Epidermal melanocyte (primary cell): ENCODE results near the gene NXT1.
"Not testable (repeated sequence)": the region's sequence is repeated elsewhere in the genome, so short reads cannot be mapped to it uniquely, and the experiment has no call there.

ENCODE experiments used
- DNase-seq: peaks from one replicate; pipeline ENCODE4 v3.0.0; 2011; ENCODE audit warnings: low spot score; ENCODE audit not compliant: insufficient read length

NXT1 gene

DNA sequence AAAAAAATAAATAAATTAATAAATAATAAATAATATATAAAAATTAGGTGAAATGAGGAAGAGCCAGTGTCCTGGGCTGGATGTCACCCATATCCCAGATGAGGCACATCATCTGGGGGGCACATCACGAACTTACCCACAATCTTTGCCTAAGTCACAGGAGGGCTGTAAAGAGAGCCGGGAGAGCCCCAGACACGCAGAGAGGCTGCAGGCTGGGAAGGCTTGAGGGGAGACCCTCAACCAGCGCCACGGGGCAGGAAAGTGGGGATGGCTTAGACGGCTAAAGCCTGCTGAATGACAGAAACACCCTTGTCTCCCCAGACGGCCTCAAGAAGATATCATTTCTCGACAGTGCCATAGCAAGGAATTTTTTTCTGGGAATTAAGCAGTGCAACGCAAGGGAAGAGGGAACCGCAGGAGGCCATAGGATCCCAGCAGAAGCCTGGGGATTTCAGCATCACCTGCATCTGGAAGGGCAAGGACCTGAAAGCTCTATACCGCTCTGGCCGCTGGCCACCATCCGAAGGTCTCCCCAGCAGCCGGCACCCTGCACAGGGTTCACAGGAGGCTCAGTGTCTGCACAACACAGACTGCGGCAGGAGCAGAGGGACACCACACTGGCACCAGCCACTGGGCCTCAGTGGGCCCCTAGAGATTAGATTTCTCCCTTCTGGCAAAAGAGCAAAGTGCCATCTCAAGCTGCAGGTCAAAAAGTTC is 22.8 kb upstream of the NXT1 start:
- DNase-seq, result no peak

GRCh38 chr20:23331450-23332350 is 18.9 kb upstream of the NXT1 start:
- DNase-seq, result no peak

- no peak for DNase-seq
These were observed 18.1 kb upstream of the NXT1 start for GRCh38 chr20:23332467-23332866.

- DNase-seq, result no peak
These were observed 16.5 kb upstream of the NXT1 start for GRCh38 chr20:23334111-23334510.

- DNase-seq, result no peak
These were observed 15.1 kb upstream of the NXT1 start for GRCh38 chr20:23335521-23335920.

DNA sequence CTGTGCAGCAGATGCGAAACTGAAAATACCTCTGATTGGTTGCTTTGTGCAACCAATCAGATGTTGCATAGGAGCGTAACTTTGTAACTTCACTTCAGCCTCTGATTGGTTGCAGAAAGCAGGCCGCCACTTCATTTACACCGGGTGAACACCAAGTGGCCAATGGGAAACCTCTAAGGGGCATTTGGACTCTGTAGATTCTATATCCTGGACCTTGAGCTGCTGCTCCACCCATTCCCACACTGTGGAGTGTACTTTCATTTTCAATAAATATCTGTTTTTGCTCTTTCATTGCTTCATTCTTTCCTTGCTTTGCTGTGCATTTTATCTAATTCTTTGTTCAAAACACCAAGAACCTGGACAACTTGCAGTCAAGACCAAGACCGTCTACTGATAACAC is 14.1 kb upstream of the NXT1 start:
- DNase-seq, result no peak

DNA sequence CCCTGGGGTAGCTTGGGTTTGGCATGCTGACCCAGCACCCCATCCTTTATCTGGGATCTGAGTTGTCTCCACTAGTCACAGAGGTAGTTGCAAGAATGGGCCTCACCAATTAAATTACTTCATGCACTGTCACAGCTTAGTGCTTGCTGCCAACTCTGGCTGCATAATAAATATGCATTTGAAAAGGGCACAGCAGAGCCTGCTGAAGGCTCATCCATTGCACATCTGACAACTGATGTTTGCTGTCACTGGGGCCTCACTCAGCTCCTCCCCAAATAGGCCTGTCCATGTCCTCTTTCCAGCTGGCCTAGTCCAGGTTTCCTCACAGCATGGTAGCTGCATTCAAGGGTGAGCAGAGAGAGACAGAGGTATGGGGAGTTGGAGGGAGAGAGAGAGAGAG is 13.3 kb upstream of the NXT1 start:
- no peak for DNase-seq

GRCh38 chr20:23339986-23340385 is 10.6 kb upstream of the NXT1 start:
- no peak for DNase-seq

GRCh38 chr20:23340524-23340923 is 10.1 kb upstream of the NXT1 start:
- DNase-seq, result peak; percentile 77

DNA sequence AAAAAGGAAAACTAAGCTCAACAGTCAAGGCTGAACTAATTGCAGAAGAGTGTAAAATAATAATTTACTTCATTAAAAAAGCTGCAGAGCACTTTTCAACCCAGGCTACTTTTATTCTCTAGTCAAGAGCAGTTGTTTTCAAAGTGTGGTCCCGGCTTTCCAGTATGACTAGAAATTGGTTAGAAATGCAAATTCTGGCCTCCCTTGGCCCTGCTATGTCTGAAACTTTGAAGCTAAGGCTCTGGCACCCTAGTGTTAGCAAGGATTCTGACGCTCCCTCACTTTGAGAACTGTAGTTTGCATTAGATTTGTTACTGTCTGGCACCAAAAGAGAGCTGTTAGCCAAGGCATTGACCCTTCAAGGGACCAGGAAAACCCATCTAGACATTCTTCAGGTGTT is 9.5 kb upstream of the NXT1 start:
- DNase-seq, result no peak

GRCh38 chr20:23343590-23343989 is 7.0 kb upstream of the NXT1 start:
- no peak for DNase-seq

DNA sequence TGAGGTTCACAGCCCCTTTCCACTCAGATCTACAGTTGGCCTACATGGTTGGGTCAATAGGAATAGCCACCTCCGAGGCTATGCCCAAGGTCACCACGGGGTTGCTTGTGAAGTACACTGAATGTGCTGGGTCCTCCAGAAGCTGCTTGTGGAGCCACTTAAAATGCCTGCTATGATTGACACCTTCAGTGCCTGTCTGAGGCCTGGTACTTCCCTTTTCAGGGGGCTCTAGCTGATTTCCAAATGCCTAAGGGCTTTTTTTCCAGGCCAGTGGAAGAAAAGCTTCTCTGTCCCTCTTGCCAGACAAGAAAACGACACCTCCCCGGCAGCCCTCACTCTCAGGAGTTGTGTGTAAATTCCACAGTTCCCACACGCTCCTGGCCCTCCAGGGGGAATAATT is 6.3 kb upstream of the NXT1 start:
- no peak for DNase-seq

GRCh38 chr20:23346002-23346401 is 4.6 kb upstream of the NXT1 start:
- no peak for DNase-seq

DNA sequence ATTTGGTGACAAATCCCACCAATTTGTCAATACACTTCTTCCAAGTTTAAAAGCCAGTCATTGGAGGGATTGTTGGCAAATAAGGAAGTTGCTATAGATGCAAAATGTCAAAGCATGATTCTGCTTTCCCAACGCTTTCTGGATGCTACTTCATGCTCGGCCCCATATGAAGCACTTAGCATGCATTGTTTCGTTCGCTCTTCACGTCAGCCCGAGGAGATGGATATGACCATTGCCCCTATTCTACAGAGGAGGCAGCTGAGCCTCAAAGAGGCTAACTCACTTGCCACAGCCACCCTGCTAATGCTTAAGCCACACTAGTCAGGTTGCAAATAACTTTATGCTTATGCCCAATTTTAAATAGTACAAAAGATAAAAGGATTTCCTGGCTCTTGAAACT is 2.8 kb upstream of the NXT1 start:
- DNase-seq, result no peak

GRCh38 chr20:23348510-23348909 is 2.1 kb upstream of the NXT1 start:
- DNase-seq, result not testable (repeated sequence)

DNA sequence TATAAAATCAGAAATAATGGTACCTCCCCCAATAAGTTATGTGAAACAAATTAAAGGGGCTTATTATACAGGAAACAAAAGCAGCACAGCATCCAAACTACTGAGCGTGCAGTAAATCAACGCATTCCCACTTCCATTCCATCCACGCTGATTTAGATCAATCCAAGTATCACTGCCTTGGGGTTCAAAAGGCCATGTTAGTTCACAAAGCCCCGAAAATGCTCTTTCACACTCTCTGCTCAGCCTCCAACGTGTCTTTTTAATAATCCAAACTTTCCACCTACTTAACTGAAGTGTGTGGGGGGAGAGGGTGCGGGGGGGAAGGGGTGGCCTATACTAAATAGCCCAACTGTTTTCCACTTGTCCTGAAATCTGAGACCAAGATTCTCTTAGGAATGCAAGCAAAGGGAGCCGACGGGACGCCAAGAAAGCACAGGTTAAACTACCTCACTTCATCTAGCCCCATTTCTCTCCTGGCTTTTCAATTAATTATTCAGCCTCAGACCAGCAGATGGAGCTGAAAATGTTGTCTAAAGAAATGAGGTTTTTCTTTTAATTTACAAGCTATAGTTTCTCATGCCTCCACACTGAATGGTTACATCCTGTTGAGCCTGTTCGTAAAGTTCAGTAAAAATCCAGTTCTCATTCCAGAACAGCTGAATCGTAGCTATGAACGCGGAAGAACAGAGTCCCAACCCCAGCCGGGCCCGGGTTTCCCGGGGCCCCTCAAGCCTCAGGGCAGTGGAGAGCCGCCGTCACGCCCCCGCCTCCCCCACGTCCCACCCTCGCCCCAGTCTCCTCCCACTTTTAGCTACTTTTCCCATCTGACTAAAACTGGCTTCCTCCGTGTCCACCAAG is 1.0 kb upstream of the NXT1 start:
- DNase-seq, result peak; percentile 79

GRCh38 chr20:23350904-23351838 is 580 bp downstream of the NXT1 start:
- DNase-seq, result no peak

DNA sequence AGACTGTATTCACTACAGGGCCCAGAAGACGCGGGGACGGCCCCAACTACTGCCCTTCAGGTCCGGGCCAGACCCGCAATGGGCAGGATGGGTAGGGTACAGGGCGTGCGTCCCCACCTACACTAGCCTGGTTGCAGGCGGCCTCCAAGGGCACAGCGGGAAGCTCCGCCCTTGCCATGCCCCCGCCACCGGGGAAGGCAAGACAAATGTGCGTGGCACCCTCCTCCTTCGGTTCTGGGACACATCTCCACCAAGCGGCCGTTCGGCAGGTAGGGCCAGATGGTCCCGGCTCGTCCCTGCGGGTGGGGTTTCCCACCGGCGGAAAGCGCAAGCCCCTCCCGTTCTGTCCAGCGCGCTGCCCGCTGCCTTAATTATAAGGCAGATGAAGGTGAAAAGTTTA is 5.6 kb downstream of the NXT1 start:
- DNase-seq, result no peak

- peak; percentile 81 for DNase-seq
These were observed 7.4 kb downstream of the NXT1 start for GRCh38 chr20:23357767-23358562.

DNA sequence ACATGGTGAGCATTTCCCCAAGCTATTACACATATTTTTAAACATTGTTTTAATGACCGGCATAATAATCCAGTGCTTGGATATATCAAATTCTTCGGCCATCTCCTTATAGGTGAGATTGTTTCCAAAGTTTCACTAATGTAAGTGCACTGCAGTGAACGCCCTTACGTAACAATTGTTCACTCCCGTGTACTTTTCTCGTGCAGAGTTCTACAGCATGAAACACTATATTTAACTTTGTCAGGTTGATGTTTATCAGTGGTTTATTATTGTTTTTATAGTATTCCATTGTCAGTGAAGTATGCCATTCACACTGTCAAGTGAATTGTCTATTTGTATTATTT is 7.9 kb downstream of the NXT1 start:
- no peak for DNase-seq
